GM12878 (cell line): ENCODE measurements around the gene MAB21L3. TPM values are rescaled to one million over a fixed set of nuclear protein-coding genes. Genes with fewer than 3 reads are reported as not detected.

Source experiments
- ATAC-seq: fragments of 200-7000 bp; cut with Tn5 transposase; 3 replicates; pipeline ENCODE4 v1.9.1; 2020; ENCODE audit warnings: mild to moderate bottlenecking, moderate library complexity
- BruUV-seq: library from RNA; stranded (reverse); fragments of 400-500 nt; replicated peaks from 2 replicates; lab custom pipeline; 2021; lab: Mats Ljungman, UMichigan
- CTCF ChIA-PET: fragments of 300-600 bp; sonication (Branson Sonifier 250); formaldehyde crosslinking; extraction: SDS; loops from one replicate; lab custom pipeline; 2021; ENCODE audit warnings: inconsistent platforms; lab: Yijun Ruan, JAX
- POLR2A ChIA-PET: fragments of 350-600 bp; formaldehyde crosslinking; extraction: SDS; loops from one replicate; lab custom pipeline; 2021; ENCODE audit warnings: inconsistent platforms; lab: Charles Lee
- RAD21 ChIA-PET: fragments of 300-600 bp; sonication (Branson Sonifier 250); formaldehyde crosslinking; loops from one replicate; lab custom pipeline; 2023; ENCODE audit warnings: antibody characterized with exemption; ENCODE audit not compliant: unreplicated experiment; lab: Charles Lee
- SMC1A ChIA-PET: fragments of 300-600 bp; sonication (Branson Sonifier 250); formaldehyde crosslinking; loops from one replicate; lab custom pipeline; 2023; ENCODE audit not compliant: unreplicated experiment, uncharacterized antibody; lab: Charles Lee
- DNase-seq: peaks from one replicate; pipeline ENCODE4 v3.0.0-alpha.2; 2011; ENCODE audit warnings: low read depth, low spot score
- FAIRE-seq: peaks from 3 replicates; lab custom pipeline; 2011; peaks lifted over from hg19 to GRCh38; lab: Jason Lieb, UNC
- H2AFZ ChIP-seq: 2 replicates; pipeline ENCODE4 v1.6.0; 2011; ENCODE audit warnings: low read depth, low read length, control low read depth; ENCODE audit not compliant: control insufficient read depth
- H3K27ac ChIP-seq: 2 replicates; pipeline ENCODE4 v1.5.1; 2011; ENCODE audit warnings: control low read depth; ENCODE audit not compliant: control insufficient read depth, insufficient read depth
- H3K27me3 ChIP-seq, 2 experiments: replicated peaks in 1 of 2; 2 replicates each; pipeline versions ENCODE4 v1.6.0 to v1.6.1; 2011; ENCODE audit warnings: low read length in 1 of 2; ENCODE audit not compliant: control insufficient read depth in 2 of 2, insufficient read depth in 2 of 2
- H3K36me3 ChIP-seq, 2 experiments: 2 replicates each; pipeline ENCODE4 v1.5.1; 2011; ENCODE audit warnings: low read length in 1 of 2; ENCODE audit not compliant: control insufficient read depth in 2 of 2, insufficient read depth in 2 of 2
- H3K4me1 ChIP-seq: 2 replicates; pipeline ENCODE4 v1.6.1; 2011; ENCODE audit warnings: mild to moderate bottlenecking, low read length, moderate library complexity, mixed read lengths; ENCODE audit not compliant: control insufficient read depth, insufficient read depth
- H3K4me2 ChIP-seq: 2 replicates; pipeline ENCODE4 v1.6.0; 2011; ENCODE audit warnings: control low read depth; ENCODE audit not compliant: control insufficient read depth, insufficient read depth
- H3K4me3 ChIP-seq: fragments of 200-600 bp; sonication (generic); 2 replicates; pipeline ENCODE4 v1.5.1; 2016
- H3K79me2 ChIP-seq: 2 replicates; pipeline ENCODE4 v1.6.0; 2011; ENCODE audit warnings: low read length; ENCODE audit not compliant: control insufficient read depth, insufficient read depth
- H3K9ac ChIP-seq: 2 replicates; pipeline ENCODE4 v1.8.0; 2011; ENCODE audit warnings: low read length, control low read depth, mixed read lengths; ENCODE audit not compliant: control insufficient read depth, insufficient read depth
- H3K9me3 ChIP-seq: replicated peaks from 3 replicates; pipeline ENCODE4 v1.5.1; 2011; ENCODE audit warnings: mild to moderate bottlenecking, low read length; ENCODE audit not compliant: control insufficient read depth, insufficient read depth
- H4K20me1 ChIP-seq: 2 replicates; pipeline ENCODE4 v1.6.0; 2011; ENCODE audit not compliant: control insufficient read depth, insufficient read depth
- BACH1 ChIP-seq: fragments of 450-650 bp; IDR thresholded peaks from 2 replicates; pipeline ENCODE4 v1.6.1; 2017; ENCODE audit warnings: mild to moderate bottlenecking, borderline replicate concordance
- BCL11A ChIP-seq: IDR thresholded peaks from 2 replicates; pipeline ENCODE4 v1.6.1; 2011; ENCODE audit warnings: low read depth, low read length
- BMI1 ChIP-seq: fragments of 450-650 bp; IDR thresholded peaks from 2 replicates; pipeline ENCODE4 v1.6.1; 2016; ENCODE audit warnings: mild to moderate bottlenecking, moderate library complexity, borderline replicate concordance
- CHD1 ChIP-seq: IDR thresholded peaks from 2 replicates; pipeline ENCODE4 v1.6.1; 2012; ENCODE audit warnings: low read depth, low read length, improper control_type of control experiment
- ESRRA ChIP-seq: IDR thresholded peaks from 2 replicates; pipeline ENCODE4 v1.6.1; 2012; ENCODE audit warnings: mild to moderate bottlenecking, low read length, improper control_type of control experiment
- RBBP5 ChIP-seq: fragments of 200-600 bp; sonication (generic); conservative IDR thresholded peaks from 2 replicates; pipeline ENCODE4 v1.6.1; 2016
- RUNX3 ChIP-seq: IDR thresholded peaks from 2 replicates; pipeline ENCODE4 v1.6.1; 2012; ENCODE audit warnings: low read length, inconsistent platforms
- in situ Hi-C: fragments of 300-500 bp; cut with MboI; formaldehyde crosslinking; loops from 9 replicates; pipeline ENCODE4 v1.14.3; 2018; ENCODE audit warnings: mixed read lengths
- intact Hi-C: fragments of 100-400 bp; cut with micrococcal nuclease; formaldehyde crosslinking; loops from one replicate; pipeline ENCODE4 v1.14.2; 2022; ENCODE audit not compliant: unreplicated experiment
- polyA plus RNA-seq, 11 experiments: library from polyadenylated mRNA; depleted of rRNA in 4 of 11; unstranded in 6 of 11; stranded (reverse) in 5 of 11; fragments of >200 nt; fragmentation: Nextera tagmentation in 4 of 11; fragmentation: Illumina TruSeq in 1 of 11; extraction: Ambion mirVana in 4 of 11; extraction: Trizol in 1 of 11; gene quantifications; 1 replicate in 1 of 11; 2 replicates in 10 of 11; pipeline versions ENCODE4 v1.2.1 to v1.2.3, GENCODE V29; 2011 to 2016; ENCODE audit warnings: inconsistent platforms in 2 of 11, missing spikeins in 2 of 11, low read depth in 1 of 11
- total RNA-seq, 4 experiments: library from RNA; depleted of rRNA in 3 of 4; stranded (reverse); fragments of >200 nt in 3 of 4; fragmentation: Illumina TruSeq in 1 of 4; extraction: Trizol in 1 of 4; gene quantifications; 2 replicates each; pipeline versions ENCODE4 v1.2.1 to v1.2.3, GENCODE V29; 2013 to 2021
- TF ChIP-seq, protein P1 (sequence below): fragments of 450-650 bp; IDR thresholded peaks from 2 replicates; pipeline ENCODE4 v1.6.1; 2016; ENCODE audit warnings: mild to moderate bottlenecking

MAB21L3 gene
- total and polyA plus RNA-seq, 10 of the 15 experiments (the other 5 are each of a cell fraction or from before 2014, with no cell fraction given) = 0.18 to 18.6 (median 1.3) TPM

DNA sequence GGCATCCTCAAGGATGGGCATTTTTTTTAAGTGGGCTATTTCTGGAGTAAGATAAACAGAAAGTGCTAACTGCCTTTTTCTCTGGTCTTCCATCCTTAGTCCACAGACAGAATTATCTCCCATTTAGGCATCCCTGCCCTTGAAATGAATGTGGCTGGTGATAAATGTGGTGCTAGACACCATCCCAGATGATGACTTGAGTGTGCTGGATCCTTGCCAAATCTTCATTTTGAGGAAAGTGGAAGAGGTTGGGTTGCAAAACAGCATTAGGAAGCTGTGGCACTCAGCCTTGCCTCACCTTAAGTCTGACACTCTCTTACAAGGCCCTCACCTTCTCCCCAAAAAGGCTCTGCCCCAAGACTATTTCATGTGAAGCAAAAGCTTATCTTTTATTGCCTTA lies 19.2 kb downstream of the MAB21L3 start:
- H3K9me3 ChIP-seq = no peaks in the 10 kb centered on the region; the same call in 2 of the 3 replicates
- ChIA-PET SMC1A (interaction anchor here (1.0 to 1.1 kb wide), 2 partner anchors 8 to 111 kb away, joined by 3 to 6 read pairs; no protein-coding TSS in a partner anchor), CTCF (interaction anchor here (1.2 to 2.4 kb wide), 3 partner anchors 9 to 57 kb away, joined by 3 to 7 read pairs (median 3); no protein-coding TSS in a partner anchor), POLR2A (no interaction called here), RAD21 (interaction anchor here (1.3 kb wide), 1 partner anchor 8 kb away, joined by 3 read pairs; no protein-coding TSS in a partner anchor)
- H3K4me1 ChIP-seq = no peaks in the 10 kb centered on the region
- no peak overlapping the region for H3K4me3 ChIP-seq
- H4K20me1 ChIP-seq = no peaks in the 10 kb centered on the region
- H3K4me2 ChIP-seq = no peak overlapping the region
- peaks cover 0 to 14% of the 10 kb centered on the region in 2 experiments; a peak in 2 of 4 replicates for H3K36me3 ChIP-seq
- FAIRE-seq (no peak), DNase-seq (no peak), ATAC-seq (no peak)
- H3K79me2 ChIP-seq = no peaks in the 10 kb centered on the region
- TF ChIP-seq BMI1 (no peak), CHD1 (no peak), BACH1 (no peak), ESRRA (no peak), BCL11A (no peak), RUNX3 (no peak), RBBP5 (no peak)
- TF ChIP-seq, protein P1, sequence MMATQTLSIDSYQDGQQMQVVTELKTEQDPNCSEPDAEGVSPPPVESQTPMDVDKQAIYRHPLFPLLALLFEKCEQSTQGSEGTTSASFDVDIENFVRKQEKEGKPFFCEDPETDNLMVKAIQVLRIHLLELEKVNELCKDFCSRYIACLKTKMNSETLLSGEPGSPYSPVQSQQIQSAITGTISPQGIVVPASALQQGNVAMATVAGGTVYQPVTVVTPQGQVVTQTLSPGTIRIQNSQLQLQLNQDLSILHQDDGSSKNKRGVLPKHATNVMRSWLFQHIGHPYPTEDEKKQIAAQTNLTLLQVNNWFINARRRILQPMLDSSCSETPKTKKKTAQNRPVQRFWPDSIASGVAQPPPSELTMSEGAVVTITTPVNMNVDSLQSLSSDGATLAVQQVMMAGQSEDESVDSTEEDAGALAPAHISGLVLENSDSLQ = no peak
- H3K27ac ChIP-seq = no peak overlapping the region
- intact Hi-C loops = no loop called here
- no peak overlapping the region for H3K9ac ChIP-seq
- no TSS peak for BruUV-seq
- no peak overlapping the region for H2AFZ ChIP-seq
- H3K27me3 ChIP-seq = no peaks in the 10 kb centered on the region
- in situ Hi-C loops = loop anchor here (5.0 kb wide), 1 partner anchor 357 kb away; no protein-coding TSS in a partner anchor
